Endothelial cell of umbilical vein (primary cell): ENCODE results near the gene GRPEL1. TPM values are rescaled to one million over a fixed set of nuclear protein-coding genes. Genes with fewer than 3 reads are reported as not detected.

Experiments used
- BruUV-seq: library from RNA; stranded (reverse); fragments of 400-500 nt; replicated peaks from 2 replicates; lab custom pipeline; 2021; lab: Mats Ljungman, UMichigan
- CTCF ChIA-PET: fragments of 300-600, 350-600 bp; sonication (Branson Sonifier 250); formaldehyde crosslinking; loops from one replicate; lab custom pipeline; 2021; ENCODE audit warnings: antibody characterized with exemption, inconsistent platforms; lab: Charles Lee
- POLR2A ChIA-PET: fragments of 300-600, 350-600 bp; sonication (Branson Sonifier 250); formaldehyde crosslinking; loops from one replicate; lab custom pipeline; 2021; ENCODE audit warnings: antibody characterized with exemption, inconsistent platforms; lab: Charles Lee
- DNase-seq: peaks from one replicate; pipeline ENCODE4 v3.0.0-alpha.2; 2011; ENCODE audit warnings: low read depth, low spot score
- FAIRE-seq: peaks from 2 replicates; lab custom pipeline; 2011; peaks lifted over from hg19 to GRCh38; lab: Jason Lieb, UNC
- H2AFZ ChIP-seq: 2 replicates; pipeline ENCODE4 v1.6.0; 2012; ENCODE audit warnings: low read depth, low read length, control low read depth, inconsistent platforms
- H3K27ac ChIP-seq: 2 replicates; pipeline ENCODE4 v1.5.1; 2011; ENCODE audit warnings: low read depth, mild to moderate bottlenecking, control low read depth, low read length, moderate library complexity; ENCODE audit not compliant: insufficient read depth
- H3K27me3 ChIP-seq, 2 experiments: 2 replicates each; pipeline versions ENCODE4 v1.6.0 to v1.6.1; 2011; ENCODE audit warnings: low read length in 2 of 2, mixed read lengths in 1 of 2; ENCODE audit not compliant: control insufficient read depth in 2 of 2, insufficient read depth in 2 of 2
- H3K36me3 ChIP-seq, 2 experiments: 2 replicates in 1 of 2; 3 replicates in 1 of 2; pipeline ENCODE4 v1.5.1; 2011; ENCODE audit warnings: low read length in 2 of 2, mild to moderate bottlenecking in 1 of 2, moderate library complexity in 1 of 2; ENCODE audit not compliant: control insufficient read depth in 2 of 2, insufficient read depth in 2 of 2; ENCODE audit errors: extremely low read depth in 1 of 2
- H3K4me1 ChIP-seq: 3 replicates; pipeline ENCODE4 v1.5.1; 2011; ENCODE audit warnings: mild to moderate bottlenecking, low read length; ENCODE audit not compliant: control insufficient read depth, insufficient read depth; ENCODE audit errors: extremely low read depth
- H3K4me2 ChIP-seq: 2 replicates; pipeline ENCODE4 v1.6.1; 2011; ENCODE audit warnings: low read length, control low read depth, mixed read lengths; ENCODE audit not compliant: insufficient read depth
- H3K4me3 ChIP-seq, 3 experiments: fragments of 200-600 bp in 1 of 3; sonication (generic), shearing (Covaris generic) in 1 of 3; replicated peaks in 1 of 3; 2 replicates each; pipeline ENCODE4 v1.5.1; 2011 to 2016; ENCODE audit warnings: control low read depth in 3 of 3, low read length in 3 of 3, mild to moderate bottlenecking in 2 of 3, inconsistent platforms in 1 of 3, low read depth in 1 of 3, moderate library complexity in 1 of 3; ENCODE audit not compliant: insufficient read depth in 1 of 3
- H3K79me2 ChIP-seq: 2 replicates; pipeline ENCODE4 v1.6.0; 2012; ENCODE audit warnings: low read length, inconsistent platforms; ENCODE audit not compliant: control insufficient read depth, insufficient read depth
- H3K9ac ChIP-seq: replicated peaks from 2 replicates; pipeline ENCODE3; 2011; ENCODE audit warnings: low read length, control low read depth; ENCODE audit not compliant: insufficient read depth; ENCODE audit errors: extremely low read depth
- H3K9me1 ChIP-seq: replicated peaks from 3 replicates; pipeline ENCODE4 v1.6.0; 2011; ENCODE audit warnings: mild to moderate bottlenecking, low read length; ENCODE audit not compliant: control insufficient read depth, insufficient read depth; ENCODE audit errors: extremely low read depth
- H3K9me3 ChIP-seq: replicated peaks from 2 replicates; pipeline ENCODE4 v1.5.1; 2012; ENCODE audit warnings: low read length, inconsistent platforms; ENCODE audit not compliant: control insufficient read depth, insufficient read depth
- H4K20me1 ChIP-seq: replicated peaks from 2 replicates; pipeline ENCODE3; 2011; ENCODE audit warnings: mild to moderate bottlenecking, low read length; ENCODE audit not compliant: control insufficient read depth, insufficient read depth; ENCODE audit errors: extremely low read depth
- EZH2 ChIP-seq: IDR thresholded peaks from 2 replicates; pipeline ENCODE4 v1.6.1; 2012; ENCODE audit warnings: borderline replicate concordance, low read depth, mild to moderate bottlenecking, moderate library complexity, low read length, inconsistent platforms; ENCODE audit not compliant: severe bottlenecking
- FOS ChIP-seq: IDR thresholded peaks from 2 replicates; pipeline ENCODE4 v1.6.1; 2011; ENCODE audit warnings: mild to moderate bottlenecking, low read length, moderate library complexity, borderline replicate concordance; ENCODE audit not compliant: insufficient read depth
- GATA2 ChIP-seq: IDR thresholded peaks from 2 replicates; pipeline ENCODE4 v1.7.0; 2011; ENCODE audit warnings: low read depth, mild to moderate bottlenecking, moderate library complexity, mixed read lengths, low read length; ENCODE audit not compliant: insufficient read length, insufficient read depth
- JUN ChIP-seq: IDR thresholded peaks from 2 replicates; pipeline ENCODE4 v1.6.1; 2011; ENCODE audit warnings: borderline replicate concordance, low read depth; ENCODE audit not compliant: insufficient read length, insufficient read depth
- MAX ChIP-seq: IDR thresholded peaks from 2 replicates; pipeline ENCODE4 v1.6.1; 2011; ENCODE audit not compliant: insufficient read depth, insufficient read length
- MYC ChIP-seq: IDR thresholded peaks from one replicate; pipeline ENCODE4 v1.6.1; 2011; ENCODE audit warnings: mild to moderate bottlenecking, low read depth, low read length
- POLR2A ChIP-seq: IDR thresholded peaks from 2 replicates; pipeline ENCODE4 v1.6.1; 2012; ENCODE audit warnings: low read depth, mild to moderate bottlenecking, control low read depth, low read length
- dilution Hi-C: fragments of 300-500 bp; cut with MboI; formaldehyde crosslinking; loops from one replicate; pipeline ENCODE4 v1.15.0; 2019; ENCODE audit warnings: low sequenced_read_pairs; ENCODE audit not compliant: extremely low pct_ligation_motif_present
- intact Hi-C: fragments of 100-400 bp; cut with micrococcal nuclease; formaldehyde crosslinking; loops from one replicate; pipeline ENCODE4 v1.10.0; 2022
- polyA plus RNA-seq, 4 experiments: library from polyadenylated mRNA; depleted of rRNA in 3 of 4; stranded (reverse) in 3 of 4; unstranded in 1 of 4; fragments of >200 nt; gene quantifications; 2 replicates each; pipeline versions ENCODE4 v1.2.1 to v1.2.3, GENCODE V29; 2011 to 2012; ENCODE audit warnings: missing spikeins in 1 of 4
- total RNA-seq: library from RNA; stranded (reverse); gene quantifications from 2 replicates; pipeline ENCODE4 v1.2.3, GENCODE V29; 2021
- TF ChIP-seq, protein P1 (sequence below), 2 donors: IDR thresholded peaks; 1 replicate in 1 of 2; 2 replicates in 1 of 2; pipeline ENCODE4 v1.5.1; 2011; ENCODE audit warnings: low read length in 2 of 2, mild to moderate bottlenecking in 2 of 2, moderate library complexity in 2 of 2, control low read depth in 1 of 2, inconsistent platforms in 1 of 2, low read depth in 1 of 2; ENCODE audit not compliant: insufficient read depth in 1 of 2; ENCODE audit errors: extremely low read depth in 1 of 2

GRPEL1 gene
- total and polyA plus RNA-seq, 2 donors (not counting 3 experiments of a cell fraction or from before 2014, with no cell fraction given): 17.3 to 42.6 TPM

GRCh38 chr4:7092026-7092425 lies 24.2 kb upstream of the GRPEL1 start:
- POLR2A ChIA-PET: no interaction called here

More at GRCh38 chr4:7092026-7092425, 24.2 kb upstream of the GRPEL1 start:
- no TSS peak for BruUV-seq
- DNase-seq (no peak), FAIRE-seq (no peak)
- Histone ChIP-seq H3K4me3 (no peak overlapping the region), H3K27ac (no peak overlapping the region), H3K9me1 (no peaks in the 10 kb centered on the region), H4K20me1 (no peaks in the 10 kb centered on the region), H2AFZ (no peak overlapping the region), H3K9me3 (no peaks in the 10 kb centered on the region), H3K4me2 (no peak overlapping the region), H3K4me1 (no peaks in the 10 kb centered on the region), H3K79me2 (no peaks in the 10 kb centered on the region), H3K9ac (no peak overlapping the region), H3K36me3 (no peaks in the 10 kb centered on the region), H3K27me3 (peaks cover 13 to 18% of the 10 kb centered on the region in 2 experiments)
- dilution Hi-C loops (no loop called here), intact Hi-C loops (no loop called here)
- CTCF ChIA-PET: interaction anchor here (1.7 kb wide), 1 partner anchor 9 kb away, joined by 4 read pairs; no protein-coding TSS in a partner anchor
- TF ChIP-seq MAX (no peak), POLR2A (no peak), FOS (no peak), GATA2 (no peak), MYC (no peak), EZH2 (no peak), JUN (no peak)
- TF ChIP-seq, protein P1, sequence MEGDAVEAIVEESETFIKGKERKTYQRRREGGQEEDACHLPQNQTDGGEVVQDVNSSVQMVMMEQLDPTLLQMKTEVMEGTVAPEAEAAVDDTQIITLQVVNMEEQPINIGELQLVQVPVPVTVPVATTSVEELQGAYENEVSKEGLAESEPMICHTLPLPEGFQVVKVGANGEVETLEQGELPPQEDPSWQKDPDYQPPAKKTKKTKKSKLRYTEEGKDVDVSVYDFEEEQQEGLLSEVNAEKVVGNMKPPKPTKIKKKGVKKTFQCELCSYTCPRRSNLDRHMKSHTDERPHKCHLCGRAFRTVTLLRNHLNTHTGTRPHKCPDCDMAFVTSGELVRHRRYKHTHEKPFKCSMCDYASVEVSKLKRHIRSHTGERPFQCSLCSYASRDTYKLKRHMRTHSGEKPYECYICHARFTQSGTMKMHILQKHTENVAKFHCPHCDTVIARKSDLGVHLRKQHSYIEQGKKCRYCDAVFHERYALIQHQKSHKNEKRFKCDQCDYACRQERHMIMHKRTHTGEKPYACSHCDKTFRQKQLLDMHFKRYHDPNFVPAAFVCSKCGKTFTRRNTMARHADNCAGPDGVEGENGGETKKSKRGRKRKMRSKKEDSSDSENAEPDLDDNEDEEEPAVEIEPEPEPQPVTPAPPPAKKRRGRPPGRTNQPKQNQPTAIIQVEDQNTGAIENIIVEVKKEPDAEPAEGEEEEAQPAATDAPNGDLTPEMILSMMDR (IDR thresholded peaks at IDR 0.05; ENCODE audit: extremely low read depth in 1 of 2, insufficient read depth in 1 of 2, low read depth in 1 of 2, low read length in 2 of 2): no peak
